ENCODE measurements around the gene MED12L.

The MED12L gene

DNA sequence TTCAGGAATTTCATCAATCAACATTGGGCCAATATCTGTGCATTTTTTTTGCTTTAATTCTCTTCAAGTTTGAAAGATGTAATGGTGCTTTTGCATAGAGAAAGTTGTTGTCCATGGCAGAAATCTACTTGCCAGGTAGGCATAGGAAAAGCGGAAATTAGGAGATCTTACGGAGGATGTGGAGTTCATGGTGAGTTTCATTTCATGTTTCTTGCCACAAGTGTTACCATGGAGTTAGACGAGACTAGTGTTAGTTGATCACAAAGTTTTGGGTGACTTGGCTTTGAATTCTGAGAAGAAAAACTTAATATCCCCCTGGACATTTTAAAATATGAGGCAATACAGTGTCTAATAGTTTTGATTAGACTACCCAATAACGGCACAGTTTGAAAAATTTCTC lies 244.9 kb downstream of the MED12L start:
- no peak for DNase-seq

DNA sequence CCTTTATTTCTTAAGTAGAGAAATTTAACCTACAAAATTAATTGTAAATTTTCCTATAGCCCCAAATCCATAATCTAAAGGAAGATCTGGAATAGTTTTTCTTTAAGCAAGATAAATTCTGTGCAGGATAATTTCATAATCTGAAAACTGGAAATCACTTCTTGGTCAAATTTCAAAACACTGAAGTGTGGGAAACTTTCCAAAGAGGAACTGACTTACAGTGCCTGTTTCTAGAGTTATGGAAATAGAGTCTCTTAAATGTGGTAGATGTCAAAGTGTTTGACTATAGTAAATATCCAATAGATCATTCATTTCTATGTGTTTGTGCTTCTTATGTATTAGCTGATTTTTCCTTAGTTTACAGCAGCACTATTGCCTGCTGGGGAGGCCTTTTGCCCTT lies 245.4 kb downstream of the MED12L start:
- DNase-seq, result no peak

DNA sequence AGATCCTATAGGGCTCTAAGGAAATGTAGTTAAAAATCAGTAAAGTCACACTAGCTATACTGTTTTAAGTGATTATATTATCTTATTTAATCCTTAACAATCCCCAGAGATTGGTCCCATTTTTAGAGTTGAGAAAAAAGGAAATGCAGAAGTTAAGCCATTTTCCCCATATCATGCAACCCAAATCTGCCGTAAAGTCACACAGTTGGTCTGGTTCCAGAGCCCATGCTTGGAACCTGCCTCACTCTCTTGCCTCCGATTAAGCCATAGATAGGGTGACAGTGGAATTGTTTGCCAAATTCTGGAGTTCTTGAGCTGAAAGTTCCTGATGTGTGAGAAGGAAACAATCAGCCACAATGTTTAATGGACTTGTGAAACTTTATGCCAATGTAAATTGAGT lies 246.2 kb downstream of the MED12L start:
- no peak for DNase-seq

DNA sequence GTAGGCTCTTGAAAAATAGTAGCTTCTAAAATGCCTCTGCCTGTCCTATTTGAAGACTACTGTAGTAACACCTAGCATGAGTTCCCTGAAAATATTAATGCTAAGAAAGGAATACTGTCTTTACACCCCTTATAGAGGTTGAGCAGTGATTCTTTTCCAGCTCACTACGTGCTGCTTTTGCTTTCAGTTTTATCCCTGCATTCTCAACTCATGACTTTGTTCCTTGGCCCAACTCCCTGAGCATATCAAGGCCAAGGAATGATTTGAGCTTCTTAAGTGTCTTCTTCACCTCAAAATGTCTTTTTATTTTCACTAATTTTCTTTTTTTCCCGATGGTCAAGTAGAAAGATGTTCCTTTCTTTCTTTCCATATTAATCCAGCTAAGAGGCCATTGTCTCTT lies 260.4 kb downstream of the MED12L start:
- DNase-seq, result no peak

DNA sequence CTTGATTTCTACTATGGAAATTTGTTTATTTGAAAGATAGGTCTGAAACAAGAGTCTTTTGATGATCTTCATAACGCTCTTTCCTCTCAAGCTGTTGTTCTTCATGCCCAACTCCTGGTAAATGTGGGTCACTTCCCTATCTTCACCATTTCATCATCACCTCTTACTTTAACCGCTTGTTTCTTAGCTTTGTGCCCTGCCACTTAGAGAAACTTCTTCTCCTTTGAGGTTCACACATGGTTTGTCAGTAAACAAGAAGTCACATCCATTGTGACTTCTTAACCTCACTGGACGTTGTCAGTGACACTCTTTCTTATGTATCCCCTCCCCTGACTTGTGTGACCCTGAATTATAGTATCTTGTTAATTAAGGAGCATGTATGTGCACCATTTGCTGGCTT lies 260.8 kb downstream of the MED12L start:
- no peak for DNase-seq

DNA sequence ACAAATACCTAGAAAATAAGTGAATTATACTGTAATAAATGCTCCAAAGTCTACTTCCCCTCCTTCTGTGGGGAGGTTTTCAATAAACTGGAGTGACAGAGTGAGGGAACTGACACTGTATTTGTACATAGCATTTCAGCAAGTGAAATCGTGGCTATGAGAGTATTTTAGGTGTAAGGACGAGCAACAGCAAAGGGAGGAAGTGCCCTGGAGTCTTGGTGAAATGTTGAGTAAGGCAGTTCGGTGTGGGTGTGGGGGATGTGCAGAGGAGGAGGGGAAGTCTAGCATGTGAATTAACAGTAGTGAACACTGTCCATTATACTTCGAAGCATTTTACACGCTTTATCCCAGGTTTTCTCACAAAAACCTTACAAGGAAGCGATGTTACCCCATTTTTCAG lies 262.0 kb downstream of the MED12L start:
- DNase-seq, result no peak

DNA sequence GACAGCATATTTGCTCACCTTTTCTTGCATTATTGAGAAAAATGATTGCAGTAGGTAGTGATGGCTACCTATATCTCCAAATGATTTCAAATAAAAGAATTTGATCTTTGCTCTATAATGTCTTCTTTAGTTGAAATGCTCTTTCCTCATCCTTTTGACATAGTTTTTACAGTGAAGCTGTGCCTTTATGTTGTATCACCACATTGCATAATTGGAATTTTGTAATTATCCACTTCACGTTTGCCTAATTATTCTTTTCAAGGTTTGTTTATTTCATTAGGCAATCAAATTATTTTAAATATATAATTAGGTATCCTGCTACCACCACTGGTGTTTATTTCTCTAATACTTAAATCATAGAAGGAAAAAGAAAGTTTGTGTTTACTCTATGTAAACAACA lies 265.2 kb downstream of the MED12L start:
- no peak for DNase-seq

DNA sequence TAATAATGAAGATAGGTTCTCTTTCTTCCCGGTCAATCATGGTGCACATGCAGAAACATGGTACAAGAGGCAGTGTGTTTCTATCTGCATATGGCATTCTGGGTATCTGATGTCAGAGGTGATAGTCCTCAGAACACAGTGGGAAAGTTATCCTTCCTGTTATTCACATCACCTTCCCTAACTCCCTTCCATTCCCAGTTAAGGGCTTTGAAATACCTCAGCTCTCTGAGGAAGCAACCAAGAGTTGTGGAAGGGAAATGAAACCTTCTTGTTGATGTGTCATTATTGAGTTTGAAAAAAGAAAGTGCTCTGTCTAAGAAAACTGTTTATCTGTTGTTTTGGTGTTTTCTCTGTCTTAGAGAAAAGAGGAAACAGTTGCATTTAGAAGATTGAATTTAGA lies 265.8 kb downstream of the MED12L start:
- DNase-seq, result no peak

DNA sequence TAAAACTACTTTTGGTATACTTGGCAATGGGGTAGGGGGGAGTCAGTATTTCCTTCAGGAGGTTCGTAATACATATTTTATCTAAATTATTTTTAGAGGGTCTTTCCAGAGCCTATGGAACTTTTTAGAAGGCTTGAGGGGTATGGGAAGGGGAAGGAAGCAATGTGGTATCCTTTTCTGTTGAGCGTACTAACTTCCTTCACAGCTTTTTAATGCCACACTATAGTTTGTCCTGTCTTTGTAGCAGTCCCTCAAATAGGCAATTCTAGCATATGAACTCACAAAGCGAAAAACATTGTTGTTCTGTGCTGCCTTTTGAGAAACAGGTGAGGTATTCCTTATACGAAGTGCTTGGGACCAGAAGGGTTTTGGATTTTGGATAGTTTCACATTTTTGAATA lies 266.2 kb downstream of the MED12L start:
- DNase-seq, result no peak

DNA sequence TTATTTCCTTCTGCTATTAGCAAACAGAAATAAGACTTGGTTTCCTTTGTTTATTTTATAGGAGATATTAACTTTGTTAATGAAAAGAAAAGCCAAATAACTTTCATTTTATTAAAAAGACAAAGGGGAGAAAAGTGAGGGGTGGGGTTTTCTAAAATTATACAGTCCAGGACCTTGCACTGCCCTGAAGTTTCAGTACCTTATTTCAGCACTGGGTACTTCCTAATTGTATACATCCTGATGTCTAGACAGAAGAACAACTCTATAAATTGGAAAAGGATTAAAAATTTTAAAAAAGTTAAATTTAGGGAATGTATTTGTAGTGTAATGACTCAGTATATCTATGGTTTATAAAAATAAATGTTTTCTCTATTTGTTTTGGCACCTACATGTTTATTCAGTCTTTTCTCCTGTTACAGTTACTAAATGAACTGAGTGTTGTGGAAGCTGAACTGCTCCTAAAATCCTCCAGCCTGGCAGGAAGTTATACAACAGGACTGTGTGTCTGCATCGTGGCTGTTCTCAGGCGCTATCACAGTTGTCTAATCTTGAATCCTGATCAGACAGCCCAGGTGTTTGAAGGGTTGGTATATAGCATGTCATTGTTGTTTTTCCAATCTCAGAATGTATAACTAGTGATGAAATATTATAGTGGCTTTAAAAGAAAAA lies 271.5 kb downstream of the MED12L start:
- no peak for DNase-seq

DNA sequence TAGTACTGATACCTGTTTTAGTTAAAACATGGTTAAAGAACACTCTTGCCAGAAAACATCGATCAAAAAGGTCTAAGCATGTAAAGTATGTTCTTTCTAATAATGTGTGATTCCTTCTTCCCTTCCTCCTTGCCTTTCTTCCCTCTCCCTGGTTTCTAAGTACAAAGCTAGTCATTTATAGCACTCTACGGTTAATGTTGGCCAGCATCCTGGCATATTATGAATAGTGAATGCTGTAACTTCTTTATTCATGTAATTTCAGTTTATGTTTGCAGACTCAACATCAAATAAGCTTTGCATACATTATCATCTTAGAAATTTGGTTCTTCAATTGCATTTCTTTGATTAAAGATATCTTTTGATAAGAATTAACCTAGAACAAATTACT lies 272.0 kb downstream of the MED12L start:
- no peak for DNase-seq

DNA sequence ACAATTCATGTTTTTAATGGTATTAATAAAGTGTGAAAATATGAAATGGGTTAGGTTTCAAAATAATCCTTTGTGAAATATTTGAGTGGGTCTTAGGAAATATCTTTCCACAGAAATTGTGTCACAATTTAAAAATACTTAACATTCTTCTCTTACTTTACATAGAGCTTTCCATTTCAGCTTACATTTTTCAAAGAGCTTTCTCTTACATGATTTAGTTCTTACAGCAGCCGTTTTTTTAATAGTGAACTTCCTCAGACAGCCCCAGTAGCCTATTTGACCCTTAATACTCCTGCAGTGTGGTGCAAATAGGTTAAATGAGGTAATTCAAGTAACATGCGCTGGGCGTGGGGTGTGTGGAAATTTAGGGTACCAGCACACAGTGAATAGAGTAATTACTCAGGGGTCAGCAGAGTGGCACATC lies 277.3 kb downstream of the MED12L start:
- no peak for DNase-seq

DNA sequence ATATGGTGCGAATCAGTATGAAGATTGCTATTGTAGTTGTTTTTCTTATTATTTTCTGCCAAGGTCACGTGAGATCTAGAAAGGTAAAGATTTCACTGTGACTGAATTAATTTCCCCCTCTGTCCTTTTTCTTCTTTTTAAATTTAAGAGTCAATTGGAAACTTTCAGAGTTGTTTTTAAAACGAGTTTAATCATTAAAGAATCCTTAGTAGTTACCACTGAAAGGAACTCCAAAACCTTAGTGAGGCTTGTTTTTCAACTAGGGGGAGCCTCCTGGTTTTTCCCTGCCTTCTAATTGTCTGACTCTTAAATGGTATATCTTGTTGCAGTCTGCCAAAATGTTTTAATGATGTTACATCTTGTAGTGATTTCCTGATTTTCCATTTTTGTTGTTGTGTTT lies 281.5 kb downstream of the MED12L start:
- no peak for DNase-seq

DNA sequence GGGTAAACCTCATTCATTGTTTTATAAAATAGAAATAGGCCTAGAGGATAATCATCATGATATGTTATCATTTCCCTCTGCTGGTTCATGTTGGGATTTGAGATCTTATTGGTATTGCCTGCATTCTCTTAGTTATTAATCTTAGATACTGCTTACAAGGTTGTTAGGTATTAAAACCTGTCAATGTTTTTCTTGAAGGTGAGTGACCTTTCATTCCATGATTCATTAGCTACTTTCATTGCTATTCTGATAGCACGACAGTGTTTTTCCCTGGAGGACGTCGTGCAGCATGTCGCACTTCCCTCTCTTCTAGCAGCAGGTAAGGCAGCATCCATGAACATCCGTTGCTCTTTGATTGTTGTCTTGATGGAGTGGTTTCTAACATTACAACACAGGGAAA lies 282.0 kb downstream of the MED12L start:
- no peak for DNase-seq

DNA sequence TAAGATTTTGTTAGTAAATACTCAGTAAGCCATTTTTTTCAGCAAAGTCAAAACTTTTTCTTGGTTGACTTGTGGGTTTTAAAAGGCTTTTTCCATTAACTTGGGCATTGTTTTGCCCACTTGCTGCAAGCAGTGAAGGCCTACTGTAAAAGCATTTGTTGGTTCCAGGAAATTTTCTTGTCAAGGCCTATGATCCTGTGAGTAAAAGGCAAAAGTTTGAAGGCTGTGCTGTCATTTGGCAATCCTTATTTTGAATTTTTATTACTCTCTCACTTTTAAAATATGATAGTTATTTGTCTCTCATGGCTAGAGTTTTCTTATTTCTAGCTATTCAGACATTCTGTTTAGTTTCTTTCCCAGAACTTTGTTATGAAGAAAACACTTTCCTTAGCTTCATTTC lies 286.1 kb downstream of the MED12L start:
- DNase-seq, result no peak

DNA sequence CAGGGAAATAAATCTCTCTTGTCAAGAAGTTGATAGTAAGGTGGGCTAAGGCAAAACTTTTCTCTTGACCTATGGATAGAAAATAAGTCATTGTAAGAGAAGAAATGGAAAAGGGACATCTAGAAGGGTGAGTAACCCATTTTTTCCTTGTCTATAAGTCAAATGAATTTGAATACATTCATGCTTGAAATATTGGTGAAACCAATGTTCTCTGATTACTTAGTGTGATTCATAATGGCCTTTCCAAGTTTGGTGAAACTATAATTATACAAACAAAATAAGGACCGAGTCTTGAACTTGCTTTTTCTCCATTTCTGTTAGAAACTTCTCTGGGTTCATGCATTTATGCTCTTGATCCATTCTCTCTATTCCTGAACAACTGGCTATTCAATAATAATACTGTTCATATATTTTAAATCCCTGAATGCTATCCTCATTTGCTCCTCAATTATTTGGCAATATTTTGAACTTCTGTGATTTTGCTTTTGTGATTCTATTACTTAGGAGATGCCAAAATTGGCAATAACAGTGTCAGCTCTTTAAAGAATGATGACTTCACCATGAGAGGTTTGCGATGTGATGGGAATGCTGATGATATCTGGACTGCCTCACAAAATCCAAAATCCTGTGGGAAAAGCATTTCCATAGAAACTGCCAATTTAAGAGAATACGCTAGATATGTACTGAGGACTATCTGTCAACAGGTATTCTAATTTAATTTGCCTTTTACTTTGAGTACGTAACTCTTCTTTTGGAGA lies 286.8 kb downstream of the MED12L start:
- no peak for DNase-seq

DNA sequence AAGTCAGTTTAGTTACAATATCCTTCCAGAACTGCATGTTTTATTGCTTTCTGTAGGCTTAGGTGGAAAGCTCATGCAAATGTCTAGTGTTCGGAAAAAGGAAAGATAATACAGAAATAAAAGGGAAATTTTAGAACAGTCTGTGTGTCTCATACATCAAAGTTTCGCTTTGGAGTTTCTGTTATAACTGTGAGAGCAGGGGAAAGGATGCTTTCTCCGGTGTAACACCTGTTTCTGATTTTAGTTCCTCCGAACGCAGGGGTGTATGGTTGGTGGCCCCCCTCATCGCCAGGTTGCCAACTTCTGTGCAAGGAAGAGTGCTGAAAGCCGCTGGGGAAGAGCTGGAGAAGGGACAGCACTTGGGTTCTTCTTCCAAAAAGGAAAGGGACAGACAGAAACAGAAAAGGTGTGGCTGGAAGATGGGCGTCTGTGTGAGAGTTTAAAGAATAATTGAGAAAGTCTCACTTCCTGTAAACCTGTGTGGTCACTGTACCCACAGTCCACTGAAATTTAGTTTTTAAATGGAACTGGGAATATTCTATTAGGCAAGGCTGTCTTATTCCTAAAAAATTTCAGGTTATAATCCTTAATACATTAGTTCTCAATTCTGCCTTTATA lies 292.4 kb downstream of the MED12L start:
- no peak for DNase-seq

DNA sequence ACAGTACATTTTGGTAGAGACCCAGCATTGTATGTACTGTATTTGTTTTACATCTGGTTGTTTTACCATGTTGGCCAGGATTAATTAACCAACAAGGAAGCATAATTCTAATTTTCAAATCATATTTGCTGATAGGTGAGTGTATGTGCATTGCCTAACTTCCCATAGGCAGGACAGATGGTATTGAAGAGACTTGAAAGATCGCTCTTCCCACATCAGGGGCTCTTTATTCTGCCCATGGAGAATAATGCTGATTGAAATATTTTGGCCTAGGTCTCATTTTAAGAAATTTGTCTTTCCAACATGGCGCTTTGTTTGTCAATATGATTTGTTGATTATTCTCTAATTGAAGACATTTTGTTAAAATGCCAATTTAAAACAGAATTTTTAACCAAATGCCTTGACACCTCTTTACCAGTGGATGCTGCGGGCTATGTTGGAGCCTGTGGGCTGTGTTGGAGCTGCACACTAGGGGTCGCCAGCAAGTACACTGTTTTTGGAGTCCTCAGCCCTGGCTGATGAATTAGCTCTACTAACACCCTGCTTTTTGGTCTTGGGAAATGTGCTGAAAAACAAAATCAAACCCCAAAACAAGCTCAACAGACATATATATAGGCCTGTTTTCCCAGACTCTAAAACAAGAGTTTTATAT lies 293.7 kb downstream of the MED12L start:
- no peak for DNase-seq

DNA sequence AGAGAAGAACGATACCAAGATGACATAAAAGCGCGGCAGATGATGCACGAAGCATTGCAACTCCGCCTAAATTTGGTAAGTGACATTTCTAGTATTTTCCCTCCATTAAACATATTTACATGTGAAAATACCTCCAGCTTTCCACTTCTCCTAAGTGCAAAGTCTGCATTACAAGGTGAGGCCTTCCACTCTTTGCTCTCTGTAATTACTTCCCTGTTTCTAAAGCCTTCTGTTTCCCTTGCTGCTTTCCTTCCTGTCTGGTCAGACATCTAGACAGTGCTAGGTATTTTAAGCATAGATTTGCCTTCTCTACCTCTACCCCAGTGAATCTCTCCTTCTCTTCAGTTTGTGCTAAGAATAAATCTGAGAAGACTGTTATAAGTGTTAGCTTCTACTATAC lies 297.2 kb downstream of the MED12L start:
- no peak for DNase-seq

DNA sequence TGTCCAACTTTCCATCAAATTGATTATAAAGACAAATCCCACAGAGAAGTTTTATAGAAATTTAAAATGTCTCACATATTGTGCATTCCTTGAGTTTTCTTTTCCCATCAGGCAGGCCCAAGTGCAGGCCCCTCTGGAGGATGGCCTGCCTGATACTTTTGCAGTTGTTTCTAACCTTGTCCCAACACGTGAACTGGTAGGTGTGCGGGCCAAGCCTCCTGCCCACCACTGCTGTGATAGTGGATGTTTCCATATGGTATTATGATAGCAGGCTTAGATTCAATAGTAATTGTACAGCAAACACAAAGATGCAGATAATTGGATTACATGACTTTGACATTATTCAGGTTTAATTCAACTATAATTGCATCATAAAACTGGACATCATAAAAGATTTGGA lies 297.6 kb downstream of the MED12L start:
- no peak for DNase-seq

DNA sequence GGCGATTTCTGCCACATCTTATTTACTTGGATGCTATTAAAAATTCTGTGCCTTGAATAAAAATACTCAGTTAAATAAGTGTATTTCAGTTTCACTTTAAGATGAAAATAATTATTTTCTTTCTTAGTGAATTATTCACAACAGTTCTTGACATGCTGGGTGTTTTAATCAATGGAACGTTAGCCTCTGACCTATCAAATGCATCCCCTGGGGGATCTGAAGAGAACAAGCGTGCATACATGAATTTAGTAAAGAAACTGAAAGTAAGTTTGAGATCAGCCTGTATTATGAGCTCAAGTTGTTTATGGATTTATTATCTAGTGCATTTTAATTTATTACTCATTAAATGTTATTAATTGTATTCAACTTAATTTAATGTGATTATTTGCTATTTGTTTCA lies 298.5 kb downstream of the MED12L start:
- no peak for DNase-seq

DNA sequence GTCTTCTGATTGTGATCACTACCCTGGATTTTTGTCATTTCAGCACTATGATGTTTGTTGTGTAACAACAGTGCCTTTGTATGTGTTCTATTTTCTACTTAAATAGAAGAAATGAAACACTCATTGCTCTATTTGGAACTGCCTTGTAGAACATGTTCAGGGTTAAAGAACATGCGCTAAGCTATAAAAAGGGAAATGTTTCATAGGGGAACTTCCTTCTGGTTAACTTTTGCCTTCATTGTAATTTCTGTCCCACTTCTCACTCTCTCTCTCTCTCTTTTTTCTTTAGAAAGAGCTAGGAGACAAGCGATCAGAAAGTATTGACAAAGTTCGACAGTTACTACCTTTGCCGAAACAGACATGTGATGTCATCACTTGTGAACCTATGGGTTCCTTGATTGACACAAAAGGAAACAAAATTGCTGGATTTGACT lies 299.3 kb downstream of the MED12L start, which contains the start of gene P2RY12:
TSS of gene P2RY12 (minus strand) at position 13 of the 434 bp plus-strand sequence. CDS start 45,908 bp downstream, outside the sequence.
- no peak for DNase-seq

DNA sequence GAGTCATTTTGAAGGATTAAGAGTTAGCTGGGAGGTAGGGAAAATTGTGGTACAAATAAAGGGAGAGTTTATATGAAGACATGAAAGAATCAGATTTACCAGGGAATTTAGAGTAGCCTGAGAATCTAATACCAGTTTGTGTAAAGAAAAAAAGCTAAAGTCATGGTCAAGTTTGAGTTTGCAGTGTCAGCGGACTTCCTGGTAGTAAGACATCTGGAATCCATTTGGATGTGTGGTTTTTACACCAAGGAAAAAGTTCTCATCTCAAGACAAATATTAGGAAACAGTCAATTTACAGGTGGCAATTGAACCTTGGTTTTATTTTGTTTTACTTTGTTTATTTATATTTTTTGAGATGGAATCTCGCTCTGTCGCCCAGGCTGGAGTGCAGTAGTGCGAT lies 300.6 kb downstream of the MED12L start:
- DNase-seq, result no peak

DNA sequence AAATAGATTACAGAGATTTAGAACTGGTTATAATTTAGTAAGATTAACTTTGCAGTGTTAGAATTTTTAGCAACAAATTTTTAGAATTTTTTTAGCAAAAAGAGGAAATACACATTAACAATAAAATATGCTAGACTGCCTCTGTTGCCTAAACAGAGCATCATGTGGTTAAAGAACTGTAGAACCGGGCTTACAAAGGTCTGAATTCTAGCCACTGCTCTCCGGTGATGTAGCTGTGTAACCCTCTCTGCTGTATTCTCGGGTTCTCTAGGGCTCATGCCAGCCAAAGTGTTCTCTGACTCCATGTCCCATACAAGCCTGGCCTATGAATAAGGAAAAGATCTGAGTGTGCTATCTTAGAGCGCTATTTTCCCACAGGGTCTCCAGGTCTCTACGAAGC lies 302.0 kb downstream of the MED12L start:
- DNase-seq, result no peak
